ENCODE measurements around the gene CACNA1D.

CACNA1D gene

DNA sequence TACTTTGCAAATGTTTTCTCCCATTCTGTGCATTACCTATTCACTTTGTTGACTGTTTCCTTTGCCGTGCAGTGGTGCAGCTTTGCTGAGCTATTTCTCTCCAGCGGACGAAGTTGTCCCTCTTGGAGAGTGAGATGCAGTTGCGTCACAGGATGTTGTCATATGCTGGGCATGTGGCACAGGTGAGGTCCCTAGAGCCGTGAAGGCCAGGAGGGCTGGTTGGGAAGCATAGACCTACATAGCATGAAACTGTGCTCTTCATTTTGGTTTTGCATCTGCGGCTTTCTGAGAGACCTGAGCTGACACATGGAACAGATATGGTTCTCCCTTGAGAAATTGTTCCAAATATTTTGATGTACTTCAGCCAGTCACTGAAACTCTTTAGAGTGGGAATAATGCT lies 108.5 kb downstream of the CACNA1D start:
- H3K18ac ChIP-seq (ENCODE audit: low read length), result no peak overlapping the region
- no peak overlapping the region for H4K91ac ChIP-seq (ENCODE audit: low read depth, low read length, poor library complexity)
- H2AFZ ChIP-seq (ENCODE audit: low read length), result no peak overlapping the region
- H2BK12ac ChIP-seq (ENCODE audit: low read length), result no peak overlapping the region
- DNase-seq (ENCODE audit: low spot score), result no peak
- H3K9me3 ChIP-seq (replicated peaks in 1 of 2; ENCODE audit: control insufficient read depth in 2 of 2, insufficient read depth in 1 of 2, low read depth in 1 of 2, low read length in 2 of 2), result peaks cover 2 to 10% of the 10 kb centered on the region in 2 donors
- no peak overlapping the region for H3K4me2 ChIP-seq (ENCODE audit: insufficient read depth, low read length, poor library complexity, severe bottlenecking)
- no peak overlapping the region for H3K23ac ChIP-seq (ENCODE audit: low read depth, low read length, poor library complexity)
- no peaks in the 10 kb centered on the region for H3K36me3 ChIP-seq (replicated peaks in 1 of 2; ENCODE audit: control insufficient read depth in 2 of 2, insufficient read depth in 2 of 2, low read length in 2 of 2)
- H2BK120ac ChIP-seq (ENCODE audit: low read depth, low read length), result no peak overlapping the region
- no peaks in the 10 kb centered on the region for H3K4me1 ChIP-seq (ENCODE audit: control insufficient read depth in 2 of 2, insufficient read depth in 1 of 2, low read depth in 1 of 2, low read length in 2 of 2)
- H2BK15ac ChIP-seq (ENCODE audit: low read length), result no peak overlapping the region
- no peak overlapping the region for H3K4ac ChIP-seq (ENCODE audit: low read length)
- no peak overlapping the region for H2BK5ac ChIP-seq (ENCODE audit: low read length)
- no peak overlapping the region for H3K9ac ChIP-seq (ENCODE audit: low read depth, low read length, poor library complexity)
- no peaks in the 10 kb centered on the region for H3K27me3 ChIP-seq (ENCODE audit: control insufficient read depth in 3 of 3, insufficient read depth in 3 of 3, low read depth in 1 of 3, low read length in 3 of 3)
- no peak overlapping the region for H3K14ac ChIP-seq (ENCODE audit: low read length)
- H3K4me3 ChIP-seq (ENCODE audit: low read length in 2 of 2), result no peak overlapping the region
- H3K27ac ChIP-seq (replicated peaks; ENCODE audit: low read length), result no peak overlapping the region
- no CpG with 5 or more reads among the region's 6 CpGs for WGBS, 2 donors (ENCODE audit: extremely low coverage in 2 of 2, insufficient read length in 2 of 2, insufficient replicate concordance in 1 of 2)
- no peak overlapping the region for H4K8ac ChIP-seq (ENCODE audit: low read depth, low read length)
- H2AK5ac ChIP-seq (ENCODE audit: low read depth, low read length), result no peak overlapping the region
- no peaks in the 10 kb centered on the region for H3K79me1 ChIP-seq (ENCODE audit: low read depth, low read length)

DNA sequence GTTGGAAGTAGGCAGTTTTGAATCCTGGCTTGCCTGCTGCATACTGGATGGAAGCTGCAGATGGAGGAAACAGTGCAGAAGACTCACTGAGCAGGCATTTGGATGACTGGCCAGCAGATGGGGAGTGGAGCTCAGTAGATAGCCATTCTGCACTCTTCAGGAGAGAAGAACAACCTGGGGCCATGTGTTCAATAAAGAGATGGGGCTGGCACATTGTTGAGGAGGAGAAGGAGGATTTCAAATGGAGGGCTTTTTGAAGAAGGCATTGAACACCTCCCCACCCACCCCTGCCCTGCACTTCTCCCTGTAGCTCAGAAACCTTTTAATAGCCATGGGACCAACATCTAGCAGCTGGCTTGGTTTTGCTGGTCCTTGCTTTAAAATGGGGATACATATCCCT lies 109.8 kb downstream of the CACNA1D start:
- DNase-seq (ENCODE audit: low spot score), result no peak
- no peak overlapping the region for H3K4me2 ChIP-seq (ENCODE audit: insufficient read depth, low read length, poor library complexity, severe bottlenecking)
- H3K36me3 ChIP-seq (replicated peaks in 1 of 2; ENCODE audit: control insufficient read depth in 2 of 2, insufficient read depth in 2 of 2, low read length in 2 of 2), result no peaks in the 10 kb centered on the region
- H3K9me3 ChIP-seq (replicated peaks in 1 of 2; ENCODE audit: control insufficient read depth in 2 of 2, insufficient read depth in 1 of 2, low read depth in 1 of 2, low read length in 2 of 2), result peaks cover 2 to 14% of the 10 kb centered on the region in 2 donors
- no peak overlapping the region for H3K23ac ChIP-seq (ENCODE audit: low read depth, low read length, poor library complexity)
- H3K27me3 ChIP-seq (ENCODE audit: control insufficient read depth in 3 of 3, insufficient read depth in 3 of 3, low read depth in 1 of 3, low read length in 3 of 3), result no peaks in the 10 kb centered on the region
- no peak overlapping the region for H2AK5ac ChIP-seq (ENCODE audit: low read depth, low read length)
- no peak overlapping the region for H4K91ac ChIP-seq (ENCODE audit: low read depth, low read length, poor library complexity)
- H3K14ac ChIP-seq (ENCODE audit: low read length), result no peak overlapping the region
- no peaks in the 10 kb centered on the region for H3K79me1 ChIP-seq (ENCODE audit: low read depth, low read length)
- H3K18ac ChIP-seq (ENCODE audit: low read length), result no peak overlapping the region
- H3K4ac ChIP-seq (ENCODE audit: low read length), result no peak overlapping the region
- H2BK120ac ChIP-seq (ENCODE audit: low read depth, low read length), result no peak overlapping the region
- no peak overlapping the region for H2BK15ac ChIP-seq (ENCODE audit: low read length)
- no peak overlapping the region for H3K4me3 ChIP-seq (ENCODE audit: low read length in 2 of 2)
- no peak overlapping the region for H2BK5ac ChIP-seq (ENCODE audit: low read length)
- no peak overlapping the region for H3K9ac ChIP-seq (ENCODE audit: low read depth, low read length, poor library complexity)
- no peak overlapping the region for H2AFZ ChIP-seq (ENCODE audit: low read length)
- no peak overlapping the region for H4K8ac ChIP-seq (ENCODE audit: low read depth, low read length)
- H2BK12ac ChIP-seq (ENCODE audit: low read length), result no peak overlapping the region
- H3K27ac ChIP-seq (replicated peaks; ENCODE audit: low read length), result no peak overlapping the region
- no peaks in the 10 kb centered on the region for H3K4me1 ChIP-seq (ENCODE audit: control insufficient read depth in 2 of 2, insufficient read depth in 1 of 2, low read depth in 1 of 2, low read length in 2 of 2)

DNA sequence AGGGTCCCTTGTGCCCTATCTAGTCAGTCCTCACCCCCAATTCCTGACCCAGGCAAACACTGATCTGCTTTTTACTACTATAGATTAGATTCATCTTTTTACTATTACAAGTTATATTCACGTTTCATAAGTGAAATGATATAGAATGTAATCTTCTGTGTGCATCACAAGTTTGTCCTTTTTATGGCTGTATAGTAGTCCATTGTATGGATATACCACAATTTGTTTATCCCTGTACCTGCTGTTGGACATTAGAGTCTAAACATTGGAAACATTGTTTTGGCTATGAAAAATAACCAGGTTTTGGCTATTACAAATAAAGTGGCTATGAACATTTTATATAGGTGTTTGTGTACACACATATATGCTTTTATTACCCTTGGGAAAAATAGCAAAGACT lies 112.4 kb downstream of the CACNA1D start:
- Histone ChIP-seq H3K27me3 (ENCODE audit: control insufficient read depth in 3 of 3, insufficient read depth in 3 of 3, low read depth in 1 of 3, low read length in 3 of 3) (no peaks in the 10 kb centered on the region), H2AK5ac (ENCODE audit: low read depth, low read length) (no peak overlapping the region), H2BK12ac (ENCODE audit: low read length) (no peak overlapping the region), H4K8ac (ENCODE audit: low read depth, low read length) (no peak overlapping the region), H3K36me3 (replicated peaks in 1 of 2; ENCODE audit: control insufficient read depth in 2 of 2, insufficient read depth in 2 of 2, low read length in 2 of 2) (no peaks in the 10 kb centered on the region), H3K4ac (ENCODE audit: low read length) (no peak overlapping the region), H3K4me2 (ENCODE audit: insufficient read depth, low read length, poor library complexity, severe bottlenecking) (no peak overlapping the region), H3K79me1 (ENCODE audit: low read depth, low read length) (no peaks in the 10 kb centered on the region), H2BK15ac (ENCODE audit: low read length) (no peak overlapping the region), H2AFZ (ENCODE audit: low read length) (no peak overlapping the region), H3K27ac (replicated peaks; ENCODE audit: low read length) (no peak overlapping the region), H2BK120ac (ENCODE audit: low read depth, low read length) (no peak overlapping the region), H3K18ac (ENCODE audit: low read length) (no peak overlapping the region), H3K9me3 (replicated peaks in 1 of 2; ENCODE audit: control insufficient read depth in 2 of 2, insufficient read depth in 1 of 2, low read depth in 1 of 2, low read length in 2 of 2) (peaks cover 2 to 16% of the 10 kb centered on the region in 2 donors), H3K9ac (ENCODE audit: low read depth, low read length, poor library complexity) (no peak overlapping the region), H4K91ac (ENCODE audit: low read depth, low read length, poor library complexity) (no peak overlapping the region), H3K23ac (ENCODE audit: low read depth, low read length, poor library complexity) (no peak overlapping the region), H3K4me3 (ENCODE audit: low read length in 2 of 2) (no peak overlapping the region), H2BK5ac (ENCODE audit: low read length) (no peak overlapping the region), H3K4me1 (ENCODE audit: control insufficient read depth in 2 of 2, insufficient read depth in 1 of 2, low read depth in 1 of 2, low read length in 2 of 2) (no peaks in the 10 kb centered on the region), H3K14ac (ENCODE audit: low read length) (no peak overlapping the region)
- no CpG with 5 or more reads among the region's 1 CpG for WGBS, 2 donors (ENCODE audit: extremely low coverage in 2 of 2, insufficient read length in 2 of 2, insufficient replicate concordance in 1 of 2)
- DNase-seq (ENCODE audit: low spot score), result no peak

DNA sequence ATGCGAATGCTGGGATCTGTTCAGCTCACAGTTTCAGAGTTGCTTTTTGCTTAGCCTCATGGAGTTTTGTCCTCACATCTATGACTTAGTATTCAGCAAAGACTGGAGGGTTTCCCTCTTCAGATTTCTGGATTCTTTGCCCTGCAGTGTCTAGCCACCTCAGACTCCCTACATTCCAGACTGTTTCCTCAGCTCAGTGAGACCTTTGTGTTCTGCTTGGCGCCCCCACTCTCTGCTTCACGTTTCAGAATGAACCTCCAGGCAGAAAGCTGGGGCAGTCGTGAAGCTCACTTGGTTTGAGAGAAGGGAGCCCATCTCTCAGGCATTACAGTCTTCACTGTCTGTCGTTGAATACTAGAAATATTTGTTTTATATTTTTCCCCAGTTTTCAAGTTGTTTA lies 118.1 kb downstream of the CACNA1D start:
- no peak overlapping the region for H3K9ac ChIP-seq (ENCODE audit: low read depth, low read length, poor library complexity)
- no peaks in the 10 kb centered on the region for H3K36me3 ChIP-seq (replicated peaks in 1 of 2; ENCODE audit: control insufficient read depth in 2 of 2, insufficient read depth in 2 of 2, low read length in 2 of 2)
- peaks cover 3 to 5% of the 10 kb centered on the region in 2 donors for H3K4me1 ChIP-seq (ENCODE audit: control insufficient read depth in 2 of 2, insufficient read depth in 1 of 2, low read depth in 1 of 2, low read length in 2 of 2)
- no peaks in the 10 kb centered on the region for H3K27me3 ChIP-seq (ENCODE audit: control insufficient read depth in 3 of 3, insufficient read depth in 3 of 3, low read depth in 1 of 3, low read length in 3 of 3)
- no peak overlapping the region for H3K23ac ChIP-seq (ENCODE audit: low read depth, low read length, poor library complexity)
- H4K8ac ChIP-seq (ENCODE audit: low read depth, low read length), result no peak overlapping the region
- no peak overlapping the region for H2AFZ ChIP-seq (ENCODE audit: low read length)
- H2BK120ac ChIP-seq (ENCODE audit: low read depth, low read length), result no peak overlapping the region
- no peak overlapping the region for H3K27ac ChIP-seq (replicated peaks; ENCODE audit: low read length)
- no peak for DNase-seq (ENCODE audit: low spot score)
- no CpG with 5 or more reads among the region's 5 CpGs for WGBS, 2 donors (ENCODE audit: extremely low coverage in 2 of 2, insufficient read length in 2 of 2, insufficient replicate concordance in 1 of 2)
- no peak overlapping the region for H3K4me2 ChIP-seq (ENCODE audit: insufficient read depth, low read length, poor library complexity, severe bottlenecking)
- no peak overlapping the region for H3K4ac ChIP-seq (ENCODE audit: low read length)
- no peak overlapping the region for H4K91ac ChIP-seq (ENCODE audit: low read depth, low read length, poor library complexity)
- no peaks in the 10 kb centered on the region for H3K79me1 ChIP-seq (ENCODE audit: low read depth, low read length)
- H2BK5ac ChIP-seq (ENCODE audit: low read length), result no peak overlapping the region
- no peak overlapping the region for H3K14ac ChIP-seq (ENCODE audit: low read length)
- no peak overlapping the region for H3K4me3 ChIP-seq (ENCODE audit: low read length in 2 of 2)
- no peak overlapping the region for H3K18ac ChIP-seq (ENCODE audit: low read length)
- H2AK5ac ChIP-seq (ENCODE audit: low read depth, low read length), result no peak overlapping the region
- peaks cover 0 to 6% of the 10 kb centered on the region in 2 donors for H3K9me3 ChIP-seq (replicated peaks in 1 of 2; ENCODE audit: control insufficient read depth in 2 of 2, insufficient read depth in 1 of 2, low read depth in 1 of 2, low read length in 2 of 2)
- no peak overlapping the region for H2BK15ac ChIP-seq (ENCODE audit: low read length)
- H2BK12ac ChIP-seq (ENCODE audit: low read length), result no peak overlapping the region

All from neuronal stem cell (in vitro differentiated cells).